H9 (cell line): ENCODE data around the gene ABCA12. TPM values are rescaled to one million over a fixed set of nuclear protein-coding genes. Genes with fewer than 3 reads are reported as not detected.

Experiments used
- DNase-seq: peaks from one replicate; pipeline ENCODE4 v3.0.0-alpha.2; 2017
- H2AFZ ChIP-seq: one replicate; pipeline ENCODE4 v1.6.1; 2013; ENCODE audit warnings: mild to moderate bottlenecking, low read length, control low read depth, moderate library complexity
- H2AK5ac ChIP-seq: 2 replicates; pipeline ENCODE4 v1.6.1; 2013; ENCODE audit warnings: low read length, control low read depth, mixed read lengths; ENCODE audit not compliant: insufficient read length
- H2BK120ac ChIP-seq: one replicate; pipeline ENCODE4 v1.6.1; 2013; ENCODE audit warnings: low read depth, mild to moderate bottlenecking, low read length, control low read depth, inconsistent platforms; ENCODE audit not compliant: poor library complexity, severe bottlenecking
- H2BK12ac ChIP-seq: 2 replicates; pipeline ENCODE4 v1.6.1; 2013; ENCODE audit warnings: low read length, control low read depth, mixed read lengths, low read depth; ENCODE audit not compliant: insufficient read length
- H2BK15ac ChIP-seq: 2 replicates; pipeline ENCODE4 v1.6.1; 2013; ENCODE audit warnings: low read depth, low read length, control low read depth
- H2BK20ac ChIP-seq: one replicate; pipeline ENCODE4 v1.6.1; 2013; ENCODE audit warnings: low read depth, mild to moderate bottlenecking, low read length, control low read depth, inconsistent platforms; ENCODE audit not compliant: poor library complexity, severe bottlenecking
- H2BK5ac ChIP-seq: 2 replicates; pipeline ENCODE4 v1.6.1; 2013; ENCODE audit warnings: low read length, control low read depth, mixed read lengths; ENCODE audit not compliant: insufficient read length
- H3K14ac ChIP-seq: 2 replicates; pipeline ENCODE4 v1.6.1; 2013; ENCODE audit warnings: low read length, control low read depth; ENCODE audit not compliant: insufficient read depth
- H3K18ac ChIP-seq: 2 replicates; pipeline ENCODE4 v1.6.1; 2013; ENCODE audit warnings: low read depth, mild to moderate bottlenecking, mixed read lengths, low read length, control low read depth; ENCODE audit not compliant: insufficient read length
- H3K23ac ChIP-seq: 2 replicates; pipeline ENCODE4 v1.6.1; 2013; ENCODE audit warnings: low read length, control low read depth, mixed read lengths, low read depth; ENCODE audit not compliant: insufficient read length
- H3K23me2 ChIP-seq: 2 replicates; pipeline ENCODE4 v1.6.1; 2013; ENCODE audit warnings: low read depth, mild to moderate bottlenecking, mixed read lengths, low read length, control low read depth; ENCODE audit not compliant: insufficient read length, poor library complexity, severe bottlenecking
- H3K27ac ChIP-seq: 2 replicates; pipeline ENCODE4 v1.5.1; 2013; ENCODE audit warnings: low read length, control low read depth, mixed read lengths, low read depth; ENCODE audit not compliant: insufficient read length
- H3K27me3 ChIP-seq: 2 replicates; pipeline ENCODE4 v1.6.1; 2013; ENCODE audit warnings: low read length, control low read depth, inconsistent platforms; ENCODE audit not compliant: insufficient read depth
- H3K4ac ChIP-seq: 2 replicates; pipeline ENCODE4 v1.6.1; 2013; ENCODE audit warnings: low read depth, mild to moderate bottlenecking, control low read depth, inconsistent platforms, low read length, moderate library complexity
- H3K4me1 ChIP-seq: 2 replicates; pipeline ENCODE4 v1.6.1; 2013; ENCODE audit warnings: low read length, control low read depth, inconsistent platforms; ENCODE audit not compliant: insufficient read depth
- H3K4me2 ChIP-seq: 2 replicates; pipeline ENCODE4 v1.6.1; 2013; ENCODE audit warnings: low read length, control low read depth, mixed read lengths; ENCODE audit not compliant: insufficient read length, insufficient read depth
- H3K56ac ChIP-seq: 2 replicates; pipeline ENCODE4 v1.6.1; 2013; ENCODE audit warnings: low read depth, mild to moderate bottlenecking, mixed read lengths, low read length, control low read depth; ENCODE audit not compliant: insufficient read length
- H3K79me1 ChIP-seq: 2 replicates; pipeline ENCODE4 v1.6.1; 2013; ENCODE audit warnings: low read depth, mild to moderate bottlenecking, moderate library complexity, low read length, control low read depth, inconsistent platforms; ENCODE audit not compliant: insufficient read depth, poor library complexity, severe bottlenecking
- H3K79me2 ChIP-seq: 2 replicates; pipeline ENCODE4 v1.6.1; 2013; ENCODE audit warnings: low read length, control low read depth, inconsistent platforms; ENCODE audit not compliant: insufficient read depth
- H3K9ac ChIP-seq: 2 replicates; pipeline ENCODE4 v1.6.1; 2013; ENCODE audit warnings: low read length, control low read depth, mixed read lengths; ENCODE audit not compliant: insufficient read length; ENCODE audit errors: extremely low read depth
- H3K9me3 ChIP-seq: one replicate; pipeline ENCODE4 v1.6.1; 2013; ENCODE audit warnings: low read depth, low read length, inconsistent platforms; ENCODE audit not compliant: control insufficient read depth
- H3T11ph ChIP-seq: one replicate; pipeline ENCODE4 v1.6.1; 2013; ENCODE audit warnings: mild to moderate bottlenecking, low read length, control low read depth, inconsistent platforms
- H4K20me1 ChIP-seq: one replicate; pipeline ENCODE4 v1.6.1; 2013; ENCODE audit not compliant: control insufficient read depth, insufficient read length, insufficient read depth
- H4K5ac ChIP-seq: 2 replicates; pipeline ENCODE4 v1.6.1; 2013; ENCODE audit warnings: low read depth, mild to moderate bottlenecking, mixed read lengths, low read length, control low read depth; ENCODE audit not compliant: insufficient read length
- H4K8ac ChIP-seq: replicated peaks from 2 replicates; pipeline ENCODE4 v1.6.1; 2013; ENCODE audit warnings: low read length, control low read depth, mixed read lengths, low read depth; ENCODE audit not compliant: insufficient read length
- H4K91ac ChIP-seq: 2 replicates; pipeline ENCODE4 v1.6.1; 2013; ENCODE audit warnings: low read depth, mild to moderate bottlenecking, moderate library complexity, mixed read lengths, low read length, control low read depth; ENCODE audit not compliant: insufficient read length
- H3K27ac Mint-ChIP-seq, 3 experiments: 2 replicates in 2 of 3; 3 replicates in 1 of 3; pipeline ENCODE4 v1.8.0; 2020 to 2021; ENCODE audit warnings: mixed read lengths in 3 of 3, mild to moderate bottlenecking in 1 of 3, moderate library complexity in 1 of 3
- H3K27me3 Mint-ChIP-seq: 2 replicates; pipeline ENCODE4 v1.8.0; 2021; ENCODE audit warnings: low read depth, mild to moderate bottlenecking, moderate library complexity, mixed read lengths
- H3K36me3 Mint-ChIP-seq, 3 experiments: 2 replicates in 2 of 3; 3 replicates in 1 of 3; pipeline ENCODE4 v1.8.0; 2020 to 2021; ENCODE audit warnings: low read depth in 3 of 3, mixed read lengths in 3 of 3; ENCODE audit not compliant: insufficient read depth in 1 of 3
- H3K4me1 Mint-ChIP-seq, 2 experiments: 2 replicates each; pipeline ENCODE4 v1.8.0; 2020; ENCODE audit warnings: mixed read lengths in 2 of 2
- H3K4me3 Mint-ChIP-seq, 2 experiments: 2 replicates in 1 of 2; 3 replicates in 1 of 2; pipeline ENCODE4 v1.8.0; 2020 to 2021; ENCODE audit warnings: mild to moderate bottlenecking in 2 of 2, mixed read lengths in 2 of 2, moderate library complexity in 1 of 2
- H3K9me3 Mint-ChIP-seq, 2 experiments: 2 replicates in 1 of 2; 3 replicates in 1 of 2; pipeline ENCODE4 v1.8.0; 2020; ENCODE audit warnings: mild to moderate bottlenecking in 2 of 2, mixed read lengths in 2 of 2, moderate library complexity in 1 of 2
- WGBS: extraction: QIAGEN DNeasy Blood & Tissue Kit; methylation state at CpG from one replicate; pipeline ENCODE4 v1.1.7; 2013; ENCODE audit warnings: missing lambda C conversion rate, low lambda C conversion rate, mixed read lengths; ENCODE audit not compliant: insufficient read length; ENCODE audit errors: extremely low coverage; 5-methylcytosine and 5-hydroxymethylcytosine counted together
- total RNA-seq: library from RNA; stranded (reverse); gene quantifications from 2 replicates; pipeline ENCODE4 v1.2.1, GENCODE V29; 2021
- TF ChIP-seq, protein P1 (sequence below): fragments of 200-600 bp; sonication (generic); conservative IDR thresholded peaks from 3 replicates; pipeline ENCODE4 v1.8.0; 2021; ENCODE audit warnings: antibody characterized with exemption, mild to moderate bottlenecking

Gene ABCA12
- total RNA-seq, 1 experiment from 2014 or later: not detected

- H3K4ac ChIP-seq: no peak overlapping the region
- H3K4me2 ChIP-seq: no peak overlapping the region
- H2AK5ac ChIP-seq: peak overlapping the region; percentile 75
- H2BK15ac ChIP-seq: no peak overlapping the region
- no peak overlapping the region for H2BK20ac ChIP-seq
- no peak overlapping the region for H4K5ac ChIP-seq
- peaks cover 2% of the 10 kb centered on the region for H3K4me1 ChIP-seq
- H2BK5ac ChIP-seq: no peak overlapping the region
- DNase-seq: no peak
- no peak overlapping the region for H3T11ph ChIP-seq
- Mint-ChIP-seq H3K4me3 (no peak overlapping the region), H3K36me3 (no peaks in the 10 kb centered on the region), H3K9me3 (no peaks in the 10 kb centered on the region), H3K27me3 (no peaks in the 10 kb centered on the region), H3K27ac (no peak overlapping the region), H3K4me1 (peaks cover 14 to 15% of the 10 kb centered on the region in 2 experiments; a peak in 3 of 4 replicates)
- H3K14ac ChIP-seq: no peak overlapping the region
- H4K8ac ChIP-seq: no peak overlapping the region
- H3K27me3 ChIP-seq: no peaks in the 10 kb centered on the region
- no peaks in the 10 kb centered on the region for H3K79me2 ChIP-seq
- no peak overlapping the region for H2BK12ac ChIP-seq
- H3K27ac ChIP-seq: no peak overlapping the region
- no peaks in the 10 kb centered on the region for H3K9me3 ChIP-seq
- no peak overlapping the region for H3K18ac ChIP-seq
- no peak overlapping the region for H2BK120ac ChIP-seq
- H3K56ac ChIP-seq: no peak overlapping the region
- H3K23ac ChIP-seq: no peak overlapping the region
- WGBS: no CpG with 5 or more reads among the region's 2 CpGs
- TF ChIP-seq, protein P1, sequence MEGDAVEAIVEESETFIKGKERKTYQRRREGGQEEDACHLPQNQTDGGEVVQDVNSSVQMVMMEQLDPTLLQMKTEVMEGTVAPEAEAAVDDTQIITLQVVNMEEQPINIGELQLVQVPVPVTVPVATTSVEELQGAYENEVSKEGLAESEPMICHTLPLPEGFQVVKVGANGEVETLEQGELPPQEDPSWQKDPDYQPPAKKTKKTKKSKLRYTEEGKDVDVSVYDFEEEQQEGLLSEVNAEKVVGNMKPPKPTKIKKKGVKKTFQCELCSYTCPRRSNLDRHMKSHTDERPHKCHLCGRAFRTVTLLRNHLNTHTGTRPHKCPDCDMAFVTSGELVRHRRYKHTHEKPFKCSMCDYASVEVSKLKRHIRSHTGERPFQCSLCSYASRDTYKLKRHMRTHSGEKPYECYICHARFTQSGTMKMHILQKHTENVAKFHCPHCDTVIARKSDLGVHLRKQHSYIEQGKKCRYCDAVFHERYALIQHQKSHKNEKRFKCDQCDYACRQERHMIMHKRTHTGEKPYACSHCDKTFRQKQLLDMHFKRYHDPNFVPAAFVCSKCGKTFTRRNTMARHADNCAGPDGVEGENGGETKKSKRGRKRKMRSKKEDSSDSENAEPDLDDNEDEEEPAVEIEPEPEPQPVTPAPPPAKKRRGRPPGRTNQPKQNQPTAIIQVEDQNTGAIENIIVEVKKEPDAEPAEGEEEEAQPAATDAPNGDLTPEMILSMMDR: no peak
- H4K91ac ChIP-seq: no peak overlapping the region
- H4K20me1 ChIP-seq: no peaks in the 10 kb centered on the region
- no peak overlapping the region for H2AFZ ChIP-seq
- H3K9ac ChIP-seq: no peak overlapping the region
- H3K23me2 ChIP-seq: no peaks in the 10 kb centered on the region
- H3K79me1 ChIP-seq: no peaks in the 10 kb centered on the region
Measured at GRCh38 chr2:215022910-215023309, 115.5 kb downstream of the ABCA12 start.
